Ovary (tissue), 3 donors: Measurements from ENCODE around the gene RAET1G.

ENCODE experiments used
- POLR2A ChIP-seq: fragments of 450-650 bp; IDR thresholded peaks from one replicate; pipeline ENCODE4 v1.6.1; 2017; ENCODE audit warnings: antibody characterized with exemption, mild to moderate bottlenecking, moderate library complexity
- TF ChIP-seq, protein P1 (sequence below), 3 donors: fragments of 450-650 bp in 2 of 3; fragments of 200-600 bp in 1 of 3; IDR thresholded peaks; one replicate each; pipeline versions ENCODE4 v1.5.1 to v1.8.0; 2016 to 2022; ENCODE audit warnings: antibody characterized with exemption in 3 of 3, mild to moderate bottlenecking in 1 of 3
- donor health status: DM: no; HTN: no; CAD: no.

DNA sequence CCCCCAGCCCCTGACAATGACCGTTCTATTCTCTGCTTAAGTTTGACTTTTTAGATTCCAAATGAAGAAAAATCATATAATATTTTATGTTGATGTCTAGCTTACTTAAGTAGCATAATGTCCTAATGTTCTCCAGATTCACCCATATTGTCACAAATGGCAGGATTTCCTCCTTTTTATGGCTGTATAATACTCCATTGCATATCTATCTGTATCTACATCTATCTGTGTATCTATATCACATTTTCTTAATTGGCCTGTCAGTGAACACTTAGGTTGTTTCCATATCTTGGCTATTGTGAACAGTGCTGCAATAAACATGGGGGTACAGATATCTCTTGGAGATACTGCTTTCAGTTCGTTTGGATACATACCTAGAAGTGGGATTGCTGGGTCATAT, 51.7 kb downstream of the RAET1G start:
- TF ChIP-seq, protein P1, sequence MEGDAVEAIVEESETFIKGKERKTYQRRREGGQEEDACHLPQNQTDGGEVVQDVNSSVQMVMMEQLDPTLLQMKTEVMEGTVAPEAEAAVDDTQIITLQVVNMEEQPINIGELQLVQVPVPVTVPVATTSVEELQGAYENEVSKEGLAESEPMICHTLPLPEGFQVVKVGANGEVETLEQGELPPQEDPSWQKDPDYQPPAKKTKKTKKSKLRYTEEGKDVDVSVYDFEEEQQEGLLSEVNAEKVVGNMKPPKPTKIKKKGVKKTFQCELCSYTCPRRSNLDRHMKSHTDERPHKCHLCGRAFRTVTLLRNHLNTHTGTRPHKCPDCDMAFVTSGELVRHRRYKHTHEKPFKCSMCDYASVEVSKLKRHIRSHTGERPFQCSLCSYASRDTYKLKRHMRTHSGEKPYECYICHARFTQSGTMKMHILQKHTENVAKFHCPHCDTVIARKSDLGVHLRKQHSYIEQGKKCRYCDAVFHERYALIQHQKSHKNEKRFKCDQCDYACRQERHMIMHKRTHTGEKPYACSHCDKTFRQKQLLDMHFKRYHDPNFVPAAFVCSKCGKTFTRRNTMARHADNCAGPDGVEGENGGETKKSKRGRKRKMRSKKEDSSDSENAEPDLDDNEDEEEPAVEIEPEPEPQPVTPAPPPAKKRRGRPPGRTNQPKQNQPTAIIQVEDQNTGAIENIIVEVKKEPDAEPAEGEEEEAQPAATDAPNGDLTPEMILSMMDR (IDR thresholded peaks at IDR 0.05) = no peak
- no peak for TF ChIP-seq POLR2A
